Cardiac atrium fibroblast (primary cell): ENCODE data around the gene TMEM236. TPM values are rescaled to one million over a fixed set of nuclear protein-coding genes. Genes with fewer than 3 reads are reported as not detected.

Experiments
- total RNA-seq: library from RNA; depleted of rRNA; stranded (reverse); fragments of >200 nt; gene quantifications from 2 replicates; pipeline ENCODE4 v1.2.3, GENCODE V29; 2015

Gene TMEM236, protein sequence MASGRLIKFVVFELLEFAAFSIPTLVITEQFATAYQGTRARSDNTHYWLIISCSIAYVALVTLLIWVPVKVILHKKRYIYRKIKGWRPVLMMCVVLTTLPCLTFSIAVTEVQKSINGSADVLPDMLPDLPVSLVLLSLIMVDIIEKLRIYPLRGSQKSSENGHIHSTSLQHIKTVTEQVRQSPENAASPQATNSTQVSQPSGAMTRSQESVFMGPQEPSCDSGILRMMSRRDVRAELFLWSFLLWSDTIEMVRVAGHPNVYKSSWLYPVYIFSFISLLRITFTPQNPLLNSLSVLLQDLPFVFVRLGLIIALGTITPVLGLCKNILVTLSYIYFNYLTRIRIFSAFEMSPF
- total RNA-seq: under 0.01 TPM in 1 of 2 replicates, not detected in the other

DNA sequence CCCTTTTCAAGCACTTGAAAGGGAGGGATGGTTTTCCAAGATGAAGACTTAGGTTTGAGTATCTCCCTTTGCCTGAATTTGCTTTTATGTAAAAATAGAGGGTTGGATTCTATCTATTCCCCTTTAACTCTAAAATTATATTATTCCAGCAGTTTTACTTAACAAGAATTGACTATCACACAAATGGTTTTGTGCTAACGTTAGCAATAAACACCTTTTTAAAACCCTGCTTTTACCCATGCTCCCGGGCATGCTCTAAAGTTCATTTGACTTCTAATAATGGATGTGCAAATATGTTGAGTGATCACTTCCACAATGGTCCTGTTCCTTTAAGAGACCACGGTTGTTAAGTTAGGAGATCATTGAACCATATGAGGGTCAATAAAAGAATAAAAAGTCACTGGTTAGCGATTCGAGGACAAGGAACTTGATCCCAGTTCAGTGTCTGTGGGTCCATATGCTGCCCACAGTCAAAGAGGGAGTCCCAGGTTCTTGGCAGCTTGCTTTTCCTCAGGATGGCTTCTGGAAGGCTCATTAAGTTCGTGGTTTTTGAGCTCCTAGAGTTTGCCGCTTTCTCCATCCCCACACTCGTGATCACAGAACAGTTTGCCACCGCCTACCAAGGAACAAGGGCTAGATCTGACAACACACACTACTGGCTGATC lies at the start of gene TMEM236:
Gene TMEM236, plus strand, starts transcription at position 421 of the 665 bp plus-strand sequence. Its CDS starts 95 bp downstream, at position 516.

DNA sequence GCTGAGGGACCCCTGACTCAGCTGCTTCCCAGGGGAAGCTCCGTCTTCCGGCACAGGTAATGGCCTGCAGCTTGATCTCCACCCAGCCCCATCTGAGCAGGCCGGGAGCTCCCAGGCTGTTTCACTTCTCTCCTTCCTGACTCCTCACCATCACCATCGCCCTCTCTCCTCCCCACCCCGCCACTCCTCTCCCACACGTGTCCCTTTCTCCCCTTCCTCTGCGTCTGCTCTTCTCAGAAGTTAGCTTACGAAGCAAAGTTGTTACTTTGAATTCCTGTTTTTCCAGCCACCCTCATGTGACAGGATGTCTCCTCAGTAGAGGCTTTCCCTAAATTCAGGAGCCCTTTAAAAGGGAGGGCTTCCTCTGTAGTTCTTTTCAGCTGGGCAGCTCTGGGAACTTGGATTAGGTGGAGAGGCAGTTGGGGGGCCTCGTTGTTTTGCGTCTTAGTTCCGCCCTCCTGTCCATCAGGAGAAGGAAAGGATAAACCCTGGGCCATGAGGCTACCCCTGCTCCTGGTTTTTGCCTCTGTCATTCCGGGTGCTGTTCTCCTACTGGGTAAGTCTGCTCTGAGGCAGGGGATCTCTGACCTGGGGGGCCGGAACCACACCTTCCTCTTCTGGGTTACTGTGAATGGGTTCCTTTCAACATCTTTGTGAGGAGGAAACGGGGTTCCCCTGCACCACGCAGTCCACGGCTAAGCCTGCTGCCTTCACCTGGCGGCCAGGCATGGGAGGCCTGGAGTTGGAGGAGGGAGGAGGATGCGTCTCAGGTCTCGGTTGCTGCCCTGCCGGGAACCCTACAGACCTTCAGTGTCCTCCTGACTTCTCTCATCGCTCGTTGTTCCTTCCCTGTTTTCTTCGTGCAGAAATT lies 57.2 kb downstream of the TMEM236 start, which contains the start of gene MRC1:
Gene MRC1, plus strand, starts transcription at position 378 of the 871 bp plus-strand sequence. Its CDS starts 118 bp downstream, at position 496.

Other genes with a start within 250 kb of the TMEM236 start
- 7.4 and 12.8 TPM in 2 replicates for gene HACD1, start 134.8 kb upstream of the TMEM236 start, total RNA-seq
- gene STAM, start 108.0 kb upstream of the TMEM236 start, total RNA-seq: 16.4 and 26.7 TPM in 2 replicates
- under 0.01 TPM in 1 of 2 replicates, not detected in the other for gene MRC1, start 57.1 kb downstream of the TMEM236 start, total RNA-seq
- gene SLC39A12, start 199.7 kb downstream of the TMEM236 start, total RNA-seq: not detected in 2 replicates